Measurements from ENCODE around the gene LRBA.
"Not testable (repeated sequence)": the region's sequence is repeated elsewhere in the genome, so short reads cannot be mapped to it uniquely, and the experiment has no call there.

LRBA gene

GRCh38 chr4:150974252-150974640 is 40.8 kb downstream of the LRBA start:
- Mint-ChIP-seq H3K9me3 (no peaks in the 10 kb centered on the region), H3K4me3 (no peak overlapping the region), H3K36me3 (ENCODE audit: low read depth) (peaks cover 8% of the 10 kb centered on the region), H3K27me3 (ENCODE audit: low read depth) (no peaks in the 10 kb centered on the region), H3K4me1 (ENCODE audit: low read depth) (peaks cover 30% of the 10 kb centered on the region), H3K27ac (no peak overlapping the region)
- no peak for DNase-seq (ENCODE audit: low spot score)

DNA sequence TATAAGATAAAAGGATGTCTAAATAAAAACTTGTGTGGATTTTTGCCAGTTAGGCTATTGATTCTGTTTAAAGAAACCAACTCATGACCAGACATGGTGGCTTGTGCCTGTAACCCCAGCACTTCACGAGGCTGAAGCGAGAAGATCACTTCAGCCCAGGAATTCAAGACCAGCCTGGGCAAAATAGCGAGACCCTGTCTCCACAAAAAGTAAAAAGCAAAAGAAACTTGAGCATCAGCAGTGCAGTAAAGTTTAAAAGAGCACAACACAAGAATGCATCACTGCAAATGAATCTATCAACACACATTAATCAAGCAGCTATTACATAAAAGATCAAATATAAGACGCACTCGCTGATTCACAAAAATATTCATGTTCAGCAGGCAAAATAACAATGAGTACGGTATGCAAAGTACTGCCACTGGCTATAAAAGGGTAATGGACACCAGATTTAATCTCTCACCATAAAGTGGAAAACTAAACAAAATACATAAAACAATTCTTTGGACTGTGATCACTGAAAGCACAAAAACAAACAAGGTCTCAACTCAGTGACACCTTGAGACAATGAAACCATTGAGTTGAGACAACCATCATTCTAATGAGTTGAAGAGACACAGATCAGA is 41.3 kb downstream of the LRBA start:
- Mint-ChIP-seq H3K4me3 (no peak overlapping the region), H3K27ac (no peak overlapping the region), H3K36me3 (ENCODE audit: low read depth) (peaks cover 6% of the 10 kb centered on the region), H3K9me3 (no peaks in the 10 kb centered on the region), H3K27me3 (ENCODE audit: low read depth) (no peaks in the 10 kb centered on the region), H3K4me1 (ENCODE audit: low read depth) (peaks cover 29% of the 10 kb centered on the region)
- no peak for DNase-seq (ENCODE audit: low spot score)

- Mint-ChIP-seq H3K9me3 (no peaks in the 10 kb centered on the region), H3K27me3 (ENCODE audit: low read depth) (no peaks in the 10 kb centered on the region), H3K4me3 (no peak overlapping the region), H3K36me3 (ENCODE audit: low read depth) (peaks cover 5% of the 10 kb centered on the region), H3K4me1 (ENCODE audit: low read depth) (peaks cover 27% of the 10 kb centered on the region), H3K27ac (no peak overlapping the region)
- DNase-seq (ENCODE audit: low spot score), result no peak
Measured at GRCh38 chr4:150972592-150972991, 42.5 kb downstream of the LRBA start.

- Mint-ChIP-seq H3K4me1 (ENCODE audit: low read depth) (peaks cover 27% of the 10 kb centered on the region), H3K36me3 (ENCODE audit: low read depth) (peaks cover 5% of the 10 kb centered on the region), H3K27ac (no peak overlapping the region), H3K9me3 (no peaks in the 10 kb centered on the region), H3K4me3 (no peak overlapping the region), H3K27me3 (ENCODE audit: low read depth) (no peaks in the 10 kb centered on the region)
- DNase-seq (ENCODE audit: low spot score), result no peak
Measured at GRCh38 chr4:150971901-150972300, 43.2 kb downstream of the LRBA start.

DNA sequence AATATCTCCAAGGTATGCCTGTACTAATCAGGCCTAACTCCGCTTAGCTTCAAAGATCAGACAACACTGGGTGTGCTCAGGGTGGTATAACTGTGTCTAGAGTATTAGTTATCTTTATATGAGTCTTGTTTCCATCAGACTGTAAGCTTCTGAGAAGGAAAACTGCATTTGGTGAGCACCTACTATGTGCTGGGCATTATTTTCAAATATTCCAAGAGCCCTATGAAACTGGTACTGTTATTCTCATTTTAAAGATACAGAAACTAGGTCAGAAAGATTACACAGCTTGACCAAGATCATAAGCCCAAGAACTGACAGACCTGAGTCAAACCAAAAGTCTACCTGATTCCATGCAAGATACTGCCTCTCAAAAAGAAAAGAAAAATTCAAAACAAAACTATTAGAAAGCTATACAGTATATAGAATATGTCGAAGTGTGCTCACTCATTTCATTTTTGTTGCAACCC is 44.4 kb downstream of the LRBA start:
- peak overlapping the region; percentile 12 for H3K4me3 Mint-ChIP-seq

DNA sequence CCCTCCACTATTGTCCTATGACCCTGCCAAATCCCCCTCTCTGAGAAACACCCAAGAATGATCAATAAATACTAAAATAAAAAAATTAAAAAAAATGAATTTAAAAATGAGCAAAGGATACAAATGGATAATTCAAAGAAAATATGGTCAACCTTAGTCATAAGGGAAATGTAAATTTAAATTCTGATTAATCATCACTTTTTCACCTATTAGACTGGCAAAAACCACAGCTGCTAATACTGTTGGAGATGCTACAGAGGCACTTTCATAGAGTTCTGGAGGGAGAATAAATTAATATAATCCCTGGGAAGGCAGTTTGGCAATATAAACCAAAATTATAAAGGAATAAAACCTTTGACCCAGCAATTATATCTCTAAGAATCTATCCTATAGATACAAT is 50.3 kb downstream of the LRBA start:
- Mint-ChIP-seq H3K36me3 (ENCODE audit: low read depth) (peaks cover under 1% of the 10 kb centered on the region), H3K27ac (no peak overlapping the region), H3K27me3 (ENCODE audit: low read depth) (no peaks in the 10 kb centered on the region), H3K4me1 (ENCODE audit: low read depth) (peaks cover under 1% of the 10 kb centered on the region), H3K9me3 (no peaks in the 10 kb centered on the region), H3K4me3 (no peak overlapping the region)
- no peak for DNase-seq (ENCODE audit: low spot score)

More for the DNA sequence above, 44.4 kb downstream of the LRBA start:
- H3K27me3 Mint-ChIP-seq (ENCODE audit: low read depth), result no peaks in the 10 kb centered on the region
- DNase-seq (ENCODE audit: low spot score), result peak; percentile 40
- H3K27ac Mint-ChIP-seq, result peak overlapping the region; percentile 8
- H3K4me1 Mint-ChIP-seq (ENCODE audit: low read depth), result peaks cover 27% of the 10 kb centered on the region
- peaks cover 2% of the 10 kb centered on the region for H3K36me3 Mint-ChIP-seq (ENCODE audit: low read depth)
- H3K9me3 Mint-ChIP-seq, result no peaks in the 10 kb centered on the region

GRCh38 chr4:150963602-150964345 is 51.3 kb downstream of the LRBA start:
- H3K4me3 Mint-ChIP-seq; H3K36me3 Mint-ChIP-seq (ENCODE audit: low read depth); H3K9me3 Mint-ChIP-seq; H3K4me1 Mint-ChIP-seq (ENCODE audit: low read depth); DNase-seq (ENCODE audit: low spot score); H3K27ac Mint-ChIP-seq; H3K27me3 Mint-ChIP-seq (ENCODE audit: low read depth): not testable (repeated sequence)

- DNase-seq (ENCODE audit: low spot score), result peak; percentile 18
- Mint-ChIP-seq H3K27ac (no peak overlapping the region), H3K4me3 (no peak overlapping the region), H3K4me1 (ENCODE audit: low read depth) (no peaks in the 10 kb centered on the region), H3K36me3 (ENCODE audit: low read depth) (peaks cover 18% of the 10 kb centered on the region), H3K9me3 (peaks cover 20% of the 10 kb centered on the region), H3K27me3 (ENCODE audit: low read depth) (no peaks in the 10 kb centered on the region)
Measured at GRCh38 chr4:150962245-150962644, 52.8 kb downstream of the LRBA start.

GRCh38 chr4:150961566-150961965 is 53.5 kb downstream of the LRBA start:
- Mint-ChIP-seq H3K9me3 (peaks cover 27% of the 10 kb centered on the region), H3K4me3 (no peak overlapping the region), H3K36me3 (ENCODE audit: low read depth) (peaks cover 24% of the 10 kb centered on the region), H3K27me3 (ENCODE audit: low read depth) (no peaks in the 10 kb centered on the region), H3K4me1 (ENCODE audit: low read depth) (no peaks in the 10 kb centered on the region), H3K27ac (no peak overlapping the region)
- DNase-seq (ENCODE audit: low spot score), result no peak

GRCh38 chr4:150960818-150961217 is 54.3 kb downstream of the LRBA start:
- H3K27me3 Mint-ChIP-seq (ENCODE audit: low read depth), result no peaks in the 10 kb centered on the region
- DNase-seq (ENCODE audit: low spot score), result peak; percentile 45
- peaks cover 34% of the 10 kb centered on the region for H3K9me3 Mint-ChIP-seq
- no peaks in the 10 kb centered on the region for H3K4me1 Mint-ChIP-seq (ENCODE audit: low read depth)
- H3K27ac Mint-ChIP-seq, result no peak overlapping the region
- H3K4me3 Mint-ChIP-seq, result no peak overlapping the region
- H3K36me3 Mint-ChIP-seq (ENCODE audit: low read depth), result peaks cover 29% of the 10 kb centered on the region

- Mint-ChIP-seq H3K36me3 (ENCODE audit: low read depth) (peaks cover 31% of the 10 kb centered on the region), H3K27ac (no peak overlapping the region), H3K9me3 (peaks cover 36% of the 10 kb centered on the region), H3K4me1 (ENCODE audit: low read depth) (no peaks in the 10 kb centered on the region), H3K4me3 (no peak overlapping the region), H3K27me3 (ENCODE audit: low read depth) (no peaks in the 10 kb centered on the region)
- no peak for DNase-seq (ENCODE audit: low spot score)
Measured at GRCh38 chr4:150960079-150960478, 55.0 kb downstream of the LRBA start.

- not testable (repeated sequence) for H3K4me3 Mint-ChIP-seq; H3K27ac Mint-ChIP-seq; H3K4me1 Mint-ChIP-seq (ENCODE audit: low read depth); DNase-seq (ENCODE audit: low spot score); H3K27me3 Mint-ChIP-seq (ENCODE audit: low read depth)
- peaks cover 38% of the 10 kb centered on the region for H3K9me3 Mint-ChIP-seq
- peaks cover 35% of the 10 kb centered on the region for H3K36me3 Mint-ChIP-seq (ENCODE audit: low read depth)
Measured at GRCh38 chr4:150957981-150958380, 57.1 kb downstream of the LRBA start.

DNA sequence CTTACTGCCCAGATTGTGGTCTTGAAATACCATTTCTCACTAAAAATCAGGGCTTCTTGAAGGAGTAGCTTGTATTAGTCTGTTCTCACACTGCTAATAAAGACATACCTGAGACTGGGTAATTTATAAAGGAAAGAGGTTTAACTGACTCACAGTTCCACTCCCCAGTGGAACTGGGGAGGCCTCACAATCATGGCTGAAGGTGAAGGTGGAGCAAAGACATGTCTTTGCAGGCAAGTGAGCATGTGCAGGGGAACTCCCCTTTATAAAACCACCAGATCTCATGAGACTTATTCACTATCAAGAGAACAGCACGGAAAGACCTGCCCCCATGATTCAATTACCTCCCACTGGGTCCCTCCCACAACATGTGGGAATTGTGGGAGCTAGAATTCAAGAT is 58.0 kb downstream of the LRBA start:
- not testable (repeated sequence) for H3K4me1 Mint-ChIP-seq (ENCODE audit: low read depth)

DNA sequence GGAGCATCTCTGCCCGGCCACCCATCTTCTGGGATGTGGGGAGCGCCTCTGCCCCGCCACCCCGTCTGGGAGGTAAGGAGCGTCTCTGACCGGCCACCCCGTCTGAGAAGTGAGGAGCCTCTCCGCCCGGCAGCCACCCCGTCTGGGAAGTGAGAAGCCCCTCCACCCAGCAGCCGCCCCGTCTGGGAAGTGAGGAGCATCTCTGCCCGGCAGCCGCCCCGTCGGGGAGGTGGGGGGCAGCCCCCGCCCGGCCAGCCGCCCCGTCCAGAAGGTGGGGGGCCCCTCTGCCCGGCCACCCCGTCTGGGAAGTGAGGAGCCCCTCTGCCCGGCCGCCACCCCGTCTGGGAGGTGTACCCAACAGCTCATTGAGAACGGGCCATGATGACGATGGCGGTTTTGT is 61.2 kb downstream of the LRBA start:
- peaks cover 35% of the 10 kb centered on the region for H3K9me3 Mint-ChIP-seq
- H3K27me3 Mint-ChIP-seq (ENCODE audit: low read depth); H3K27ac Mint-ChIP-seq: not testable (repeated sequence)

More for the DNA sequence above, 58.0 kb downstream of the LRBA start:
- DNase-seq (ENCODE audit: low spot score); H3K4me3 Mint-ChIP-seq; H3K27me3 Mint-ChIP-seq (ENCODE audit: low read depth); H3K27ac Mint-ChIP-seq: not testable (repeated sequence)
- peaks cover 38% of the 10 kb centered on the region for H3K9me3 Mint-ChIP-seq
- peaks cover 39% of the 10 kb centered on the region for H3K36me3 Mint-ChIP-seq (ENCODE audit: low read depth)

More for the DNA sequence above, 61.2 kb downstream of the LRBA start:
- Mint-ChIP-seq H3K4me1 (ENCODE audit: low read depth) (peaks cover 11% of the 10 kb centered on the region), H3K36me3 (ENCODE audit: low read depth) (peaks cover 36% of the 10 kb centered on the region)
- not testable (repeated sequence) for H3K4me3 Mint-ChIP-seq; DNase-seq (ENCODE audit: low spot score)
